Cardiac fibroblast (primary cell): Measurements from ENCODE around the gene GOLPH3.

ENCODE experiments used
- DNase-seq, 2 donors: peaks; one replicate each; pipeline versions ENCODE4 v3.0.0 to v3.0.0-alpha.2; 2010; ENCODE audit warnings: low read depth in 2 of 2
- H3K4me3 ChIP-seq, 2 donors: replicated peaks in 1 of 2; 1 replicate in 1 of 2; 2 replicates in 1 of 2; pipeline ENCODE4 v1.5.1; 2011; ENCODE audit warnings: low read depth in 2 of 2, low read length in 2 of 2, mild to moderate bottlenecking in 2 of 2, moderate library complexity in 1 of 2
- CTCF ChIP-seq: IDR thresholded peaks from one replicate; pipeline ENCODE4 v1.5.1; 2011; ENCODE audit warnings: low read depth, mild to moderate bottlenecking, low read length, inconsistent platforms

Gene GOLPH3

GRCh38 chr5:32095261-32095671 lies 78.9 kb downstream of the GOLPH3 start:
- H3K4me3 ChIP-seq, result no peak overlapping the region
- TF ChIP-seq CTCF, result no peak
- peak in 1 of 2 donors; percentile 45 for DNase-seq

- DNase-seq, result no peak
- no peak for TF ChIP-seq CTCF
- H3K4me3 ChIP-seq, result no peak overlapping the region
Measured at GRCh38 chr5:32094691-32095090, 79.4 kb downstream of the GOLPH3 start.

GRCh38 chr5:32092938-32093812 lies 80.9 kb downstream of the GOLPH3 start:
- peak; percentile 85 for DNase-seq
- TF ChIP-seq CTCF, result peak; percentile 66
- H3K4me3 ChIP-seq, result no peak overlapping the region

- TF ChIP-seq CTCF, result no peak
- DNase-seq, result no peak
- no peak overlapping the region for H3K4me3 ChIP-seq
Measured at GRCh38 chr5:32090755-32091128, 83.4 kb downstream of the GOLPH3 start.

GRCh38 chr5:32090026-32090754 lies 83.9 kb downstream of the GOLPH3 start:
- no peak overlapping the region for H3K4me3 ChIP-seq
- no peak for TF ChIP-seq CTCF
- DNase-seq, result no peak

- no peak for TF ChIP-seq CTCF
- DNase-seq, result no peak
- H3K4me3 ChIP-seq, result no peak overlapping the region
Measured at GRCh38 chr5:32089146-32090000, 84.7 kb downstream of the GOLPH3 start.
